Measurements from ENCODE around the gene CAB39L. TPM values are rescaled to one million over a fixed set of nuclear protein-coding genes. Genes with fewer than 3 reads are reported as not detected.

CAB39L gene
- polyA plus RNA-seq, 1 of the 3 experiments (the other 2 are of a cell fraction), result 2.6 TPM

- Histone ChIP-seq H4K20me1 (ENCODE audit: insufficient read depth) (no peaks in the 10 kb centered on the region), H3F3A (replicated peaks; ENCODE audit: insufficient read depth) (no peaks in the 10 kb centered on the region), H2AFZ (ENCODE audit: low read depth) (no peak overlapping the region), H3K9me2 (no peaks in the 10 kb centered on the region), H3K27me3 (ENCODE audit: insufficient read depth) (no peaks in the 10 kb centered on the region), H3K27ac (ENCODE audit: low read depth in 2 of 2, low read length in 1 of 2) (no peak overlapping the region), H3K9me3 (peaks cover 8% of the 10 kb centered on the region), H3K36me3 (replicated peaks in 1 of 2; ENCODE audit: control insufficient read depth in 1 of 2, insufficient read depth in 2 of 2, low read length in 1 of 2) (no peaks in the 10 kb centered on the region), H3K9ac (no peak overlapping the region), H3K4me1 (ENCODE audit: control insufficient read depth in 1 of 2, insufficient read depth in 2 of 2, low read depth in 1 of 2, low read length in 1 of 2) (no peaks in the 10 kb centered on the region), H3K79me2 (ENCODE audit: insufficient read depth) (no peaks in the 10 kb centered on the region), H3K4me2 (no peak overlapping the region), H3K4me3 (ENCODE audit: low read depth in 2 of 2, low read length in 1 of 2) (no peak overlapping the region)
- DNase-seq, result no peak
- 96% methylated on average over 3 of the region's 3 CpGs for WGBS (ENCODE audit: low lambda C conversion rate)
- ChIA-PET CTCF (no interaction called here), POLR2A (no interaction called here)
- TF ChIP-seq YY1 (IDR thresholded peaks at IDR 0.05; ENCODE audit: low read depth), result no peak
- TF ChIP-seq IRF3 (IDR thresholded peaks at IDR 0.05; ENCODE audit: low read depth, low read length), result no peak
Observed at GRCh38 chr13:49409008-49409407, 34.9 kb downstream of the CAB39L start.

- no peaks in the 10 kb centered on the region for H3F3A ChIP-seq (replicated peaks; ENCODE audit: insufficient read depth)
- no peak for TF ChIP-seq FOXM1 (IDR thresholded peaks at IDR 0.05; ENCODE audit: low read depth)
- no peak for TF ChIP-seq JUND (IDR thresholded peaks at IDR 0.05)
- TF ChIP-seq ZBTB33 (IDR thresholded peaks at IDR 0.05; ENCODE audit: borderline replicate concordance, low read depth), result no peak
- no peak for TF ChIP-seq EP300 (IDR thresholded peaks at IDR 0.05; ENCODE audit: borderline replicate concordance in 1 of 2, low read depth in 1 of 2, low read length in 1 of 2)
- TF ChIP-seq ELF1 (IDR thresholded peaks at IDR 0.05), result no peak
- TF ChIP-seq GATA2 (CRISPR knock-in tag; IDR thresholded peaks at IDR 0.05), result no peak
- TF ChIP-seq MXI1 (IDR thresholded peaks at IDR 0.05; ENCODE audit: low read depth, low read length), result no peak
- no peak for TF ChIP-seq NRF1 (IDR thresholded peaks at IDR 0.05; ENCODE audit: low read depth, low read length)
- no peak for TF ChIP-seq NFIC (IDR thresholded peaks at IDR 0.05; ENCODE audit: borderline replicate concordance)
- TF ChIP-seq EZH2phosphoT487 (IDR thresholded peaks at IDR 0.05; ENCODE audit: borderline replicate concordance, low read depth), result no peak
- no peak for TF ChIP-seq RAD21 (IDR thresholded peaks at IDR 0.05; ENCODE audit: low read length)
- TF ChIP-seq RCOR1 (IDR thresholded peaks at IDR 0.05; ENCODE audit: low read length), result no peak
- no peak for TF ChIP-seq YY1 (IDR thresholded peaks at IDR 0.05; ENCODE audit: low read depth)
- TF ChIP-seq USF1 (IDR thresholded peaks at IDR 0.05; ENCODE audit: borderline replicate concordance, low read depth), result no peak
- no peak for TF ChIP-seq TEAD4 (IDR thresholded peaks at IDR 0.05; ENCODE audit: borderline replicate concordance, insufficient read depth)
- no peak for TF ChIP-seq SIN3A (IDR thresholded peaks at IDR 0.05; ENCODE audit: borderline replicate concordance, low read depth, low read length)
- no peak overlapping the region for H3K27ac ChIP-seq (ENCODE audit: low read depth in 2 of 2, low read length in 1 of 2)
- H2AFZ ChIP-seq (ENCODE audit: low read depth), result no peak overlapping the region
- ChIA-PET CTCF (no interaction called here), POLR2A (no interaction called here)
- H3K4me1 ChIP-seq (ENCODE audit: control insufficient read depth in 1 of 2, insufficient read depth in 2 of 2, low read depth in 1 of 2, low read length in 1 of 2), result no peaks in the 10 kb centered on the region
- H3K4me3 ChIP-seq (ENCODE audit: low read depth in 2 of 2, low read length in 1 of 2), result no peak overlapping the region
- H3K9me3 ChIP-seq, result peaks cover 8% of the 10 kb centered on the region
- no peaks in the 10 kb centered on the region for H3K27me3 ChIP-seq (ENCODE audit: insufficient read depth)
- no peaks in the 10 kb centered on the region for H3K36me3 ChIP-seq (replicated peaks in 1 of 2; ENCODE audit: control insufficient read depth in 1 of 2, insufficient read depth in 2 of 2, low read length in 1 of 2)
- no peaks in the 10 kb centered on the region for H4K20me1 ChIP-seq (ENCODE audit: insufficient read depth)
- WGBS (ENCODE audit: low lambda C conversion rate), result 97% methylated on average over 4 of the region's 4 CpGs
- H3K4me2 ChIP-seq, result no peak overlapping the region
- DNase-seq, result no peak
- no peak overlapping the region for H3K9ac ChIP-seq
- no peaks in the 10 kb centered on the region for H3K9me2 ChIP-seq
- no peaks in the 10 kb centered on the region for H3K79me2 ChIP-seq (ENCODE audit: insufficient read depth)
Observed at GRCh38 chr13:49407936-49408335, 35.9 kb downstream of the CAB39L start.
